Progenitor cell of endocrine pancreas (in vitro differentiated cells): Measurements from ENCODE around the gene ZPR1. TPM values are rescaled to one million over a fixed set of nuclear protein-coding genes. Genes with fewer than 3 reads are reported as not detected.
A peak's percentile ranks its signal among the peaks of the same experiment; 100 is the strongest.

Experiments
- DNase-seq: peaks from one replicate; pipeline ENCODE4 v3.0.0; 2021; ENCODE audit warnings: low spot score; ENCODE audit not compliant: unreplicated experiment
- H3K27ac Mint-ChIP-seq: 2 replicates; pipeline ENCODE4 v1.8.0; 2021; ENCODE audit warnings: mild to moderate bottlenecking, moderate library complexity, mixed read lengths
- H3K27me3 Mint-ChIP-seq: 2 replicates; pipeline ENCODE4 v1.8.0; 2021; ENCODE audit warnings: mixed read lengths
- H3K36me3 Mint-ChIP-seq: 2 replicates; pipeline ENCODE4 v1.8.0; 2022; ENCODE audit warnings: mixed read lengths; ENCODE audit not compliant: insufficient read depth
- H3K4me1 Mint-ChIP-seq: 2 replicates; pipeline ENCODE4 v1.8.0; 2021; ENCODE audit warnings: low read depth, mixed read lengths
- H3K4me3 Mint-ChIP-seq: 2 replicates; pipeline ENCODE4 v1.8.0; 2021; ENCODE audit warnings: low read depth, mild to moderate bottlenecking, moderate library complexity, mixed read lengths
- H3K9me3 Mint-ChIP-seq: 2 replicates; pipeline ENCODE4 v1.8.0; 2021; ENCODE audit warnings: low read depth, mixed read lengths
- total RNA-seq: library from RNA; stranded (reverse); gene quantifications from 2 replicates; pipeline ENCODE4 v1.2.1, GENCODE V29; 2021
- TF ChIP-seq, protein P1 (sequence below): fragments of 200-600 bp; sonication (generic); IDR thresholded peaks from one replicate; pipeline ENCODE4 v1.5.0; 2021; ENCODE audit warnings: antibody characterized with exemption, mild to moderate bottlenecking; ENCODE audit not compliant: unreplicated experiment

ZPR1 gene
- total RNA-seq, 1 donor from 2014 or later, result 48.6 TPM

DNA sequence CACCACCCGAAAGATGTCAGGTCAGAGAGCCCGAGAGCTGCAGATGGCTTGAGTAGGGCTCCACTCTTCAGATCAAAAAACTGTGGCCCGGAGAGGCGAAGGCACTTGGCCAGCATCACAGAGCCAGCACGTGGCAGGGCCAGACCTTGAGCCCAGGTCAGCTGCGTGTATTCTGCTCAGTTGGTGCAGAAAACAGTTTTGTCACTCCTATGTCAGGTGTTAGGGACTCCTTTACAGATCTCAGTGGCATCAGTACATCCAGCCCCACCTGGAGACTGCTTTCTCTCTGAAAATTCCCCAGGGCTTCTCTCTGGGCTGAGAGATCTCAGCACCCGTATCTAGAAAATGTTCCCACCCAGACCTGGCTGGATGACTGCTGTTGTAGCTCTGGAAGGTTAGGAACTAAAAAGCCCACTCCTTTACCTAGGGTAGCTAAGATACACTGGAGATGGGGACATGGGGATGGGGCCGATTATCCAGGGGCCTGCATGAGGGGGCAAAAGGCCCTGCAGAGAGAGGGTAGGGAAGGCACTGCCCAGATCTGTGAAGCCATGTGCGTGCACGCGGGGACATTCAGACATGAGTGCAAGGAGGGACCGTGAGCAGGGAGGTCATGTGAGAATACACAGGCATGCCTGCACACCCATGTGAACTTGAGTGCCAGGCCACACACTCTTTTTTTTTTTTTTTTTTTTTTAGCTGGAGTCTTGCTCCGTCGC, 46.2 kb upstream of the ZPR1 start:
- Mint-ChIP-seq H3K27ac (peak overlapping the region; percentile 45), H3K4me1 (peaks cover 39% of the 10 kb centered on the region), H3K4me3 (no peak overlapping the region), H3K36me3 (no peaks in the 10 kb centered on the region), H3K27me3 (peaks cover 5% of the 10 kb centered on the region), H3K9me3 (no peaks in the 10 kb centered on the region)
- no peak for DNase-seq
- TF ChIP-seq, protein P1, sequence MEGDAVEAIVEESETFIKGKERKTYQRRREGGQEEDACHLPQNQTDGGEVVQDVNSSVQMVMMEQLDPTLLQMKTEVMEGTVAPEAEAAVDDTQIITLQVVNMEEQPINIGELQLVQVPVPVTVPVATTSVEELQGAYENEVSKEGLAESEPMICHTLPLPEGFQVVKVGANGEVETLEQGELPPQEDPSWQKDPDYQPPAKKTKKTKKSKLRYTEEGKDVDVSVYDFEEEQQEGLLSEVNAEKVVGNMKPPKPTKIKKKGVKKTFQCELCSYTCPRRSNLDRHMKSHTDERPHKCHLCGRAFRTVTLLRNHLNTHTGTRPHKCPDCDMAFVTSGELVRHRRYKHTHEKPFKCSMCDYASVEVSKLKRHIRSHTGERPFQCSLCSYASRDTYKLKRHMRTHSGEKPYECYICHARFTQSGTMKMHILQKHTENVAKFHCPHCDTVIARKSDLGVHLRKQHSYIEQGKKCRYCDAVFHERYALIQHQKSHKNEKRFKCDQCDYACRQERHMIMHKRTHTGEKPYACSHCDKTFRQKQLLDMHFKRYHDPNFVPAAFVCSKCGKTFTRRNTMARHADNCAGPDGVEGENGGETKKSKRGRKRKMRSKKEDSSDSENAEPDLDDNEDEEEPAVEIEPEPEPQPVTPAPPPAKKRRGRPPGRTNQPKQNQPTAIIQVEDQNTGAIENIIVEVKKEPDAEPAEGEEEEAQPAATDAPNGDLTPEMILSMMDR, result no peak

DNA sequence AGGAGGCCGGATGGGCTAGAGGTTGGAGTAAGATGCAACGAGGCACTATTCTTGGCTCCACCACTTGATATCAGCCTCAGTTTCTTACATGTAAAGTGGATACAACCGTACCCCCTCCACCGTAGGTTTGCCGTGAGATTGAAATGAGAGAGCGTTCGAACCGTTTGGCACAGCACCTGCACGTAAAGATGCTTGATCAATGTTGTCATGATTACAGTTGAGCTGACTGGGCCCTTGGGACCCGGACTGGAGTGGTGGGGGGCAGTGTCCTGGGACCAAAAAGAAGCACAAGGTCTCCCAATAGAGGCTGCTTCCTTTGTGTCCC, 45.6 kb upstream of the ZPR1 start:
- Mint-ChIP-seq H3K36me3 (no peaks in the 10 kb centered on the region), H3K9me3 (no peaks in the 10 kb centered on the region), H3K4me3 (no peak overlapping the region), H3K4me1 (peaks cover 39% of the 10 kb centered on the region), H3K27ac (no peak overlapping the region), H3K27me3 (peaks cover 5% of the 10 kb centered on the region)
- no peak for DNase-seq
- TF ChIP-seq, protein P1, result no peak

DNA sequence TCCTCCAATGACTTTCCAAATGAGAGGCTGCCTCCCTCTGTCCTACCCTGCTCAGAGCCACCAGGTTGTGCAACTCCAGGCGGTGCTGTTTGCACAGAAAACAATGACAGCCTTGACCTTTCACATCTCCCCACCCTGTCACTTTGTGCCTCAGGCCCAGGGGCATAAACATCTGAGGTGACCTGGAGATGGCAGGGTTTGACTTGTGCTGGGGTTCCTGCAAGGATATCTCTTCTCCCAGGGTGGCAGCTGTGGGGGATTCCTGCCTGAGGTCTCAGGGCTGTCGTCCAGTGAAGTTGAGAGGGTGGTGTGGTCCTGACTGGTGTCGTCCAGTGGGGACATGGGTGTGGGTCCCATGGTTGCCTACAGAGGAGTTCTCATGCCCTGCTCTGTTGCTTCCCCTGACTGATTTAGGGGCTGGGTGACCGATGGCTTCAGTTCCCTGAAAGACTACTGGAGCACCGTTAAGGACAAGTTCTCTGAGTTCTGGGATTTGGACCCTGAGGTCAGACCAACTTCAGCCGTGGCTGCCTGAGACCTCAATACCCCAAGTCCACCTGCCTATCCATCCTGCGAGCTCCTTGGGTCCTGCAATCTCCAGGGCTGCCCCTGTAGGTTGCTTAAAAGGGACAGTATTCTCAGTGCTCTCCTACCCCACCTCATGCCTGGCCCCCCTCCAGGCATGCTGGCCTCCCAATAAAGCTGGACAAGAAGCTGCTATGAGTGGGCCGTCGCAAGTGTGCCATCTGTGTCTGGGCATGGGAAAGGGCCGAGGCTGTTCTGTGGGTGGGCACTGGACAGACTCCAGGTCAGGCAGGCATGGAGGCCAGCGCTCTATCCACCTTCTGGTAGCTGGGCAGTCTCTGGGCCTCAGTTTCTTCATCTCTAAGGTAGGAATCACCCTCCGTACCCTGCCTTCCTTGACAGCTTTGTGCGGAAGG, 44.8 kb upstream of the ZPR1 start:
- DNase-seq, result no peak
- no peaks in the 10 kb centered on the region for H3K9me3 Mint-ChIP-seq
- H3K27ac Mint-ChIP-seq, result peak overlapping the region; percentile 83
- H3K36me3 Mint-ChIP-seq, result no peaks in the 10 kb centered on the region
- peaks cover 33% of the 10 kb centered on the region for H3K4me1 Mint-ChIP-seq
- H3K4me3 Mint-ChIP-seq, result no peak overlapping the region
- TF ChIP-seq, protein P1, result no peak
- H3K27me3 Mint-ChIP-seq, result peaks cover 5% of the 10 kb centered on the region

DNA sequence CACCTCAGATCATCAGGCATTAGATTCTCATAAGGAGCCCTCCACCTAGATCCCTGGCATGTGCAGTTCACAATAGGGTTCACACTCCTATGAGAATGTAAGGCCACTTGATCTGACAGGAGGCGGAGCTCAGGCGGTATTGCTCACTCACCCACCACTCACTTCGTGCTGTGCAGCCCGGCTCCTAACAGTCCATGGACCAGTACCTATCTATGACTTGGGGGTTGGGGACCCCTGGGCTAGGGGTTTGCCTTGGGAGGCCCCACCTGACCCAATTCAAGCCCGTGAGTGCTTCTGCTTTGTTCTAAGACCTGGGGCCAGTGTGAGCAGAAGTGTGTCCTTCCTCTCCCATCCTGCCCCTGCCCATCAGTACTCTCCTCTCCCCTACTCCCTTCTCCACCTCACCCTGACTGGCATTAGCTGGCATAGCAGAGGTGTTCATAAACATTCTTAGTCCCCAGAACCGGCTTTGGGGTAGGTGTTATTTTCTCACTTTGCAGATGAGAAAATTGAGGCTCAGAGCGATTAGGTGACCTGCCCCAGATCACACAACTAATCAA, 44.0 kb upstream of the ZPR1 start:
- H3K9me3 Mint-ChIP-seq, result no peaks in the 10 kb centered on the region
- DNase-seq, result no peak
- H3K27ac Mint-ChIP-seq, result peak overlapping the region; percentile 83
- H3K4me1 Mint-ChIP-seq, result peaks cover 28% of the 10 kb centered on the region
- TF ChIP-seq, protein P1, result no peak
- H3K36me3 Mint-ChIP-seq, result no peaks in the 10 kb centered on the region
- H3K4me3 Mint-ChIP-seq, result peak overlapping the region; percentile 24
- peaks cover 5% of the 10 kb centered on the region for H3K27me3 Mint-ChIP-seq

DNA sequence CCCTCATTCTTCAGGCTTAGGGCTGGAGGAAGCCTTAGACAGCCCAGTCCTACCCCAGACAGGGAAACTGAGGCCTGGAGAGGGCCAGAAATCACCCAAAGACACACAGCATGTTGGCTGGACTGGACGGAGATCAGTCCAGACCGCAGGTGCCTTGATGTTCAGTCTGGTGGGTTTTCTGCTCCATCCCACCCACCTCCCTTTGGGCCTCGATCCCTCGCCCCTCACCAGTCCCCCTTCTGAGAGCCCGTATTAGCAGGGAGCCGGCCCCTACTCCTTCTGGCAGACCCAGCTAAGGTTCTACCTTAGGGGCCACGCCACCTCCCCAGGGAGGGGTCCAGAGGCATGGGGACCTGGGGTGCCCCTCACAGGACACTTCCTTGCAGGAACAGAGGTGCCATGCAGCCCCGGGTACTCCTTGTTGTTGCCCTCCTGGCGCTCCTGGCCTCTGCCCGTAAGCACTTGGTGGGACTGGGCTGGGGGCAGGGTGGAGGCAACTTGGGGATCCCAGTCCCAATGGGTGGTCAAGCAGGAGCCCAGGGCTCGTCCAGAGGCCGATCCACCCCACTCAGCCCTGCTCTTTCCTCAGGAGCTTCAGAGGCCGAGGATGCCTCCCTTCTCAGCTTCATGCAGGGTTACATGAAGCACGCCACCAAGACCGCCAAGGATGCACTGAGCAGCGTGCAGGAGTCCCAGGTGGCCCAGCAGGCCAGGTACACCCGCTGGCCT, 42.5 kb upstream of the ZPR1 start:
- Mint-ChIP-seq H3K9me3 (no peaks in the 10 kb centered on the region), H3K36me3 (no peaks in the 10 kb centered on the region), H3K27ac (no peak overlapping the region), H3K27me3 (peaks cover 5% of the 10 kb centered on the region), H3K4me1 (peaks cover 25% of the 10 kb centered on the region), H3K4me3 (no peak overlapping the region)
- no peak for DNase-seq
- TF ChIP-seq, protein P1, result no peak
